ENCODE measurements around the gene RNASEH2A.
"Not testable (repeated sequence)": the region's sequence is repeated elsewhere in the genome, so short reads cannot be mapped to it uniquely, and the experiment has no call there.

Gene RNASEH2A

DNA sequence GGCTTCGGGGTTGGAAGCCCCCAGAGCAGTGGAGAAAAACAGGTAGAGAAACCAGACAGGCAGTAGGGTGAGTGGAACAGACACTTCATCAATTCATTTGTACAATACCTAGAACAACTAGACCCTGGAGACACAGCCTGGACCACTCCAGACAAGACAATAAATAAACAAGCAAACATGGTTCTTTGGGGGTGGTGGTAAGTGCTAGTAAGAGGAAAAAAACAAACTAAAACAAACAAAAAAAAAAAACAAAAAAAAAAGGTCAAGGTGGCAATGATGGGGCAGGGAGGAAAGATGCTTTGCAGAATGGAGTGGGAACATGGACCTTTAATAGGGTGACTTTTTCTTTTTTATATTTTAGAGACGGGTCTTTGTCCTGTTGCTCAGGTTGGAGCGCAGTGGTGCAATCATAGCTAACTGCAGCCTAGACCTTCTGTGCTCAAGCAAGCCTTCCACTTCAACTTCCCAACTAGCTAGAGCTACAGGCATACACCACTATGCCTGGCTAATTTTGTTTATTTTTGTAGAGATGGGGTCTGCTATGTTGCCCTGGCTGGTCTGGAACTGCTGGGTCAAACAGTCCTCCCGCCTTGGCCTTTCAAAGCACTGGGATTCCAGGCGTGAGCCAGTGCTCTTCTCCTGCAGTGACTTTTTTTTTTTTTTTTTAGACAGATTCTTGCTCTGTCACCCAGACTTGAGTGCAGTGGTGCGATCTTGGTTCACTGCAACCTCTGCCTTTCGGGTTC is 12.0 kb upstream of the RNASEH2A start:
- no peak for DNase-seq (ENCODE audit: low read depth)

DNA sequence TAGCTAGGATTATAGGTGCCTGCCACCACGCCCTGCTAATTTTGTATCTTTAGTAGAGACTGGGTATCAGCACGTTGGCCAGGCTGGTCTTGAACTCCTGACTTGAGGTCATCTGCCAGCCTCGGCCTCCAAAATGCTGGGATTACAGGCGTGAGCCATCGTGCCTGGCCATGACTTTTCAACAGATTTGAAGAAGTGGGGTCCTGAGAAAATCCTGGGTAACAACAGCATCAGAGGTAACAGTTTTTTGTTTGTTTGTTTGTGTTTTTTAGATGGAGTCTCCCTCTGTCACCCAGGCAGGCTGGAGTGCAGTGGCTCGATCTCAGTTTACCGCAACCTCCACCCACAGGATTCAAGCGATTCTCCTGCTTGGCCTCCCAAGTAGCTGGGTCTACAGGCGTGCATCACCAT is 11.4 kb upstream of the RNASEH2A start:
- DNase-seq (ENCODE audit: low read depth) = no peak

DNA sequence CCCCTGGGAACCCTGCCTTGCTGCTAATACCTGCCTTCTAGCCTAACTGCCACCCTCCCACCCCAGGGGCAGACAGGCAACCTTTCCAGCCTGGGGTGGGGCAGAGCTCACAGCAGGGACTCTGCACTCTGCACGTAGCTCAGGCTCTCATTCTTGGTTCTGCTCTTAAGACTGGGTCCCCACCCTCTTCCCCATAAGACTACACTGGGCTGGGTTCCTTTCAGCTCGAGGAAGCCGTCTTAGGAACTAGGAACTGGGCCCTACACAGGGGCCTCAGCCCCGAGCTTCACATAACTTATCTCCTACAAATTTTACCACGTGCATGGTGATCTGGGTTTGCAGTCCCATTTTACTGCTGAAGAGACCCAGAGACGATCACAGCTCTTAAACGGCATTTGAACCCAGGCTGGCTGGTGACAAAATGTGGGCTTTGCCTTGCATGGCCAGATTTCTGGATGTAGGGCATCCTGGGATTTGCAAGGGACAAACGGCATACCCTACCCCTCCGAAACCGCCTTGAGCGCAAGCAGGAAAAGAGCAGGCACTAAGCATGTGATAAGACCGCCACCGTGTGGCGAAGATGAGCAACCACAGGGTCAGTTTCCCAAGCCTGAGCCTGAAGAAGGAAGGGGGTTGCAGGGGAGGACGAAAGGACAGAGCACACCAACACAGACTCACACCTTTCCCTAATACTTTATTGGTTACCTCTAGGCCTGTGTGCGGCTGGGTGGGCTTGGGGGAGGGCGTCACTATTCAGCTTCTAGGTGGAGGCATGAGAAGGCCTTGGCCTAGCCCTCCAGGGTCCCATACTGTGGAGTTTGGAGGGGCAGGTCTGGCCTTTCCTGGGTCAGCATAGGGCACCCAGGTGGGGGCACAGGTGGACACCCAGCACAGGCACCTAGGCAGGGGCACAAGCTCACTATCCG is 10.0 kb upstream of the RNASEH2A start:
- DNase-seq (ENCODE audit: low read depth) = no peak

DNA sequence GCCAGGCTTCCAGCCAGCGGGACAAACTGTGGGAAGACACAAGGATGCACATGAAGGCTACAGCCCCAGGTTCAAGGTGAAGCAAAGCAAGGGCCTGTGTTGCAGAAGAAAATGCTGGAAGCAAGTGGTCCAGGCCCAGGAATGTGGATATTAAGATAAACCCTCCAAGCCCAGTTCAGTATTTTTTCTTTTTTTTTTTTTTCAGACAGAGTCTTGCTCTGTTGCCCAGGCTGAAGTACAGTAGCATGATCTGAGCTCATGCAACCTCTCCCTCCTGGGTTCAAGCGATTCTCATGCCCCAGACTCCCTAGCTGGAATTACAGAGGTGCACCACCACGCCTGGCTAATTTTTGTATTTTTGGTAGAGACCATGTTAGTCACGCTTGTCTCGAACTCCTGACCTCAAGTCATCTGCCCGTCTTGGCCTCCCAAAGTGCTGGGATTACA is 9.2 kb upstream of the RNASEH2A start:
- no peak for DNase-seq (ENCODE audit: low read depth)

DNA sequence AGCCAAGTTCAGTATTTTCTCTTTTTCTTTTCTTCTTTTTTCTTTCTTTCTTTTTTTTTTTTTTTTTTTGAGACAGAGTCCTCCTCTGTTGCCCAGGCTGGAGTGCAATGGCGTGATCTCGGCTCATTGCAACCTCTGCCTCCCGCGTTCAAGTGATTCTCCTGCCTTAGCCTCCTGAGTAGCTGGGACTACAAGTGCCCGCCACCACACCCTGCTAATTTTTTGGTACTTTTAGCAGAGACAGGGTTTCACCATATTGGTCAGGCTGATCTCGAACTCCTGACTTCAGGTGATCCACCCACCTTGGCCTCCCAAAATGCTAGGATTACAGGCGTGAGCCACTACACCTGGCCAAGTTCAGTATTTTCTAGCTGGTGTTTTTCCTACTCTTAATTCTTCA is 8.8 kb upstream of the RNASEH2A start:
- DNase-seq (ENCODE audit: low read depth) = not testable (repeated sequence)

DNA sequence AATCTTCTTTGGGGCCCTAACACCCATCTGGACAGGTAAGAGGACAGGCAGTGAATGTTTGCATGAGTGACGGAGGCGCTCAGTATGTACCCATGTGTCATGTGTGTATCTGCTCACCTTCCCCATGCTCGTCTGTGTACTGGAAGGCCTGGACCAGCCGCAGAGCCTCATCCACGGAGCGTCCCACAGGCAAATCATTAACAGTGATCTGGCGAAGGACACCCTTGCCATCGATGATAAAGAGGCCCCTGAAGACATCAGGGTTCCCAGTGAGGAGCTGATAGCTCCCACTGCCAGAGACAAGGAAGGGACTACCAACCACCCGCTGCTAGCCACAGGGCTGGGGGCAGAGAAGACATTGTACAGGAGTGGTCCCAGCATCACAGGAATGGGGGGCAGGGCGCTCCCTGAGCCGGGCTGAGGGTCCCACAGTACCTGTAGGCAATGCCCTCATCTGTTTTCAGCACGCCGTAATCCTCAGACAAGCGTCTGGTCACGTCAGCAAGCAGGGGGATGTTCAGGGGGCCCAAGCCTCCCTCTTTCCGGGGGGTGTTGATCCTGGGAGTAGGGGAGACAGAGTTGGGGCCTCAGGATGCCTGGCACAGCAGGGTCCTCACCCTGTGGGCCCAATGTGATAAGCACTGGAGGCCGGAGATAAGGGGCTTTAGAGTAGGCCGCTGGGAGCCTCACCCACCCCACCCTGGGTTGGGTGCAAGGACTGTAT is 6.5 kb upstream of the RNASEH2A start:
- DNase-seq (ENCODE audit: low read depth) = no peak

DNA sequence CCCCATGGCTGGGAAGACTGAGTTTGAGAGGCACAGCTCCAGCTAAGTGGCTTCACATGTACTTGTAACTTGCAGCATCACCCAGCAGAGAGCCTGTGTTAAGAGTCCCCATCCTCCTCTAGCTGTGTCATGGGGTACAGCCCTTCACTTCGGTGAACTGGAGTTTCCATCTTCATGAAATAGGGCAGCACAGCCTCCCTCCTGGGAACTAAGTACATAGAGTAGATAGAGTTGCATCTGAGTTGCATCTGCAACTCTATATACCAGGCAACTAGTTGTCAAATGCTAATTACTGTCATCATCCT is 6.0 kb upstream of the RNASEH2A start:
- DNase-seq (ENCODE audit: low read depth) = no peak

DNA sequence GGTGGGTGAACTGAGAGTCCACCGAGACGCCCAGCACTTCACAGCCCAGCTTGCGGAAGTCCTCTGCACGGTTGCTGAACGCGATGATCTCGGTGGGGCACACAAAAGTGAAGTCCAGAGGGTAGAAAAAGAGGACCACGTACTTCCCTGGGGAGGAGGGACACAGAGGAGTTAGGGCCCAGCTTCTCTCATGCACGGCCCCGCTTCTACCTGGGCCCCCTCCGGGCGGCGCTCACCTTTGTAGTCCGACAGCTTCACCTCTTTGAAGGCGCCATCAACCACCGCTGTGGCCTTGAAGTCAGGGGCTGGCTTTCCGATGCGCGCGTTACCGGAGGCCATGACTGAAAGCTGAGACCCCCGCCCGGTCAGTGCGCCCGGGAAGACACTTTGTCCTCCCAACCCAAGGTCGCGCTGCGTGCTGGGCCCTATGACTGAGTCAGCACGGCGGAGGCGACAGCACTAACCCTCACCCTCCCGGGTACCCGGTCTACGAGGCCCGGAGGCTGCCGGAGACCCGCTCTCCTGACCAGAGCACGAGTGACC is 5.4 kb upstream of the RNASEH2A start:
- DNase-seq (ENCODE audit: low read depth) = no peak

DNA sequence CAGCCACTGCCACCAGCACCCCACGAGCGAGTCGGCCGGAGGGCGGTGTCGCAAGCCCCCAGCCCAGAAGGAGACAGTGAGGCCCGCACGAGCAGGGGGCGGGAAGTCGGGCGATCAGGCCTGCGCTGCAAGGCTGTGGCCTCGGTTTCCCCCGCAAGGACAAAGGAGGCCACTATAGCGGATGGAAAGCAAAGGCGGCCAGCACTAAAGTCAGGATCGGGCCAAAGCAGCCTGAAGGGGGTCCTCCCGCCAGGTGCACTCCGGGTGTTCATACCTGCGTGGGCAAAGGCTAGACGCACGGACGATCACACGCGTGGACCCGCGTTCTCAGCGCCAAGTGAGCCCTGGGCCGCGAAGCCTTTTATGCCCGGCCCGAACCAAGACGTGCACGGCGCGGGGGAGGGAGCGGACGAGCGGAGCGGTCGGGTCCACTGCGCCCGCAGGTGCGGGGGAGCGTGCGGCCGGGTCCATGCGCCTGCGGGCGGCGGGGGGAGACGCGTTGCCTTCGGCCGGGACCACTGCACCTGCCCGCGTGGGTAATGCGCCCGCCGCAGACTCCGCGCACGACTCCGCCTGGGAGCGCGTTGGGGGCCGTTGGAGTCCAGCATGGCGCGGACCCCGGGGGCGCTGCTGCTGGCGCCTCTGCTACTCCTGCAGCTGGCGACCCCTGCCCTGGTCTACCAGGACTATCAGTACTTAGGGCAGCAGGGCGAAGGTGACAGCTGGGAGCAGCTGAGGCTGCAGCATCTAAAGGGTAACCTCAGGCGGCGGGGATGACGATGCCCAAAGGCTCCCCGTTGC is 4.7 kb upstream of the RNASEH2A start, which contains the start of the genes PRDX2 and THSD8:
PRDX2 (minus strand) TSS at position 335 of the 801 bp plus-strand sequence. CDS start 539 bp downstream, outside the sequence.
THSD8 (plus strand) TSS at position 604 of the 801 bp plus-strand sequence; CDS start at position 607, 3 bp downstream.
- no peak for DNase-seq (ENCODE audit: low read depth)

DNA sequence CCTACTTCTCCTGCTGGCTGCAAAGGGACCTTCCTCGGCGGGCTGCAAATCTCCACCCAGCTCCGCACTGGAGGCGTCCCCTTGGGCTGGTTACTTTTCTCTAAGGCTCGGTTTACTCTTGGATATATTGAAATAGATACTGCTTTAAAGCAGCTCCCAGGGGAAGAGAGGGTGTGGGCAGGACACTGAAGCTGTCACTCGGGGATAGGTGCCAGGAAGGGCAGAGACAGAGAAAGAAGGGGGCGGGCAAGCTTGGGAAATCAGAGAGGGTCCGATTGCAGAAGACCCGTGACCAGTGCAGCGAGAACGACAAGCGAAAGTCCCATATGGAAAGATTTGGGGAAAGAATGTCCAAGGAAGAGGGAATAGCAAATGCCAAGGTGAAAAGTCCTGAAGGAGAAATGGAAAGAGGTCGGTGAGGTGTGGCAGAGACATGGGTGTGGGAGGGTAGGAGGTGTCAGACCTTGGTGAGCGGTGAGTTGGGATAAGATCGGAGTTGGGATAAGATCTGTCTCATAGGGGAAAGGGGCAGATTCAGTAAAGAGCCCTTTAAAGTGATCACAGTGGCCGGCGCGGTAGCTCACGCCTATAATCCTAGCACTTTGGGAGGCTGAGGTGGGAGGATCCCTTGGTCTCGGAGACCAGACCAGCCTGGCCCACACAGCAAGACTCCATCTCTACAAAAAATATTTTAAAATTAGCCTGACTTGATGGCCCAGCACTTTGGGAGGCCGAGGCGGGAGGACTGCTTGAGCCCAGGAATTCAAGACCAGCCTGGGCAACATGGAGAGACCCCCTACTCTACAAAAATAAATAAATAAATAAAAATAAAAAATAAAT is 3.9 kb upstream of the RNASEH2A start:
- DNase-seq (ENCODE audit: low read depth) = no peak

DNA sequence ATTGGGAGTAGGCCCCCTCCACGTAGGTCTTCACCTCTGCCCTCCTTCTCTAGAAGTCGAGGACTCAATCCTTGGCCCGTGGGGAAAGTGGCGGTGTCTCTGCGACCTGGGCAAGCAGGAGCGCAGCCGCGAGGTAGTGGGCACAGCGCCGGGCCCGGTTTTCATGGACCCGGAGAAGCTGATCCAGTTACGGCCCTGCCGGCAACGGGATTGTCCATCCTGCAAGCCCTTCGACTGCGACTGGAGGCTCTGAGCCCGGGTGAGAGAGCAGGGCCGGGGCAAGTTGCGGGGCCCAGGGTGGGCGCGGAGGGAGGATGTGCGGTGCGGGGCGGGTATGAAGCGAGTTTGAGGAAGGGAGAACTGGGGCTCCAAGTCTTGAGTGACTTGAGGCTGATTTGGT is 2.3 kb upstream of the RNASEH2A start:
- no peak for DNase-seq (ENCODE audit: low read depth)

DNA sequence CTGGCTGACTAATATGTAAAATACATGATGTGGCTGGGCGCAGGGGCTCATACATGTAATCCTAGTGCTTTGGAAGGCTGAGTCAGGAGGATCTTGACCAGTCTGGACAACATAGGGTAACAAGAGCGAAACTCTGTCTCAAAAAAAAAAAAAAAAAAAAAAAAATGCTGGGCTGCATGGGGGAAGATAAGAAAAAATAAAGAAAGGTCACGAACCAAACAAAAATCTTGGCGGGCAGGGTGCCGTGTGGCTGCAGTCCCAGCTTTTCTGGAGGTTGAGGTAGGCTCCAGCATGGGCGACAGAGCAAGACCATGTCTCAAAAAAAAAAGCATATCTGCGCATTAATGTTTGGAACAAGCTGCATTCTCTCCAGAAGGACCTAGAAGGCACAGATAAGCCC is 8.7 kb downstream of the RNASEH2A start:
- DNase-seq (ENCODE audit: low read depth) = no peak

DNA sequence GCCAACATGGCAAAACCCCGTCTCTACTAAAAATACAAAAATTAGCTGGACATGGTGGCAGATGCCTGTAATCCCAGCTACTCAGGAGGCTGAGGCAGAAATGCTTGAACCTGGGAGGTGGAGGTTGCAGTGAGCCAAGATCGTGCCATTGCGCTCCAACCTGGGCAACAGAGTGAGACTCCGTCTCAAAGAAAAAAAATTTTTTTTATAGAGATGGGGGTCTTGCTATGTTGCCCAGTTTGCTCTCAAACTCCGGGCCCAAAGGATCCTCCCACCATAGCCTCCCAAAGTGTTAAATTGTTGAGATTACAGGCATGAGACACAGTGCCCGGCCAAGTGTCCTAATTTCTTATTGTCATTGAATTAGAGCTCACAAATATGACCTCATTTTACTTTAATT is 10.8 kb downstream of the RNASEH2A start:
- DNase-seq (ENCODE audit: low read depth) = not testable (repeated sequence)

DNA sequence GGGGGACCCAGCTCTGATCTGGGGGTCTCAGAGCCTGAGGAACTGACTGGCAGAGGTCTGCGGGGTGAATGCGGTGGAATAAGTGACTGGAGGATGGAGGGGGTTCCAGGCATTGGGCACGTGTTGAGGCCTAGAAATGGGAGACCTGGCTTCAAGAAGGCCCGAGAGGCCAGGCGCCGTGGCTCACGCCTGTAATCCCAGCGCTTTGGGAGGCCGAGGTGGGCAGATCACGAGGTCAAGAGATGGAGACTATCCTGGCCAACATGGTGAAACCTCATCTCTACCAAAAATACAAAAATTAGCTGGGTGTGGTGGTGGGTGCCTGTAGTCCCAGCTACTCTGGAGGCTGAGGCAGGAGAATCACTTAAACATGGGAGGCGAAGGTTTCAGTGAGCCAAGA is 11.4 kb downstream of the RNASEH2A start:
- not testable (repeated sequence) for DNase-seq (ENCODE audit: low read depth)

DNA sequence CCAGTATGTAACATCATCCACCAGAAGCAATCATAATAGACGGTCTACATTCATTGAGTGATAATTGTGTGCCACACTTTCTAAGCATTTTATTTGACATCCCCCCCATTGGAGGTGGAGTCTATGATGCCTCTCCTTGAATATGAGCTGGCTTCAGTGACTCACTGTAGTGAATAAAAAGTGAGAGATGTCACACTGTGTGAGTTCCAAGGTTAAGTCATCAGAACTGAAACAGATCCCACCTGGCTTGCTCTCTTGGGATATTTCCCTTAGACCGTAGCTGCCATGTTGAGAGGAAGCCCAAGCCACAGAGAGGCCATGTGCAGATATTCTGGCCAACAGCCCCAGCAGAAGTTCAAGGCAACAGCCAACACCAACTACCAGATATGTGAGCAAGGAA is 15.4 kb downstream of the RNASEH2A start:
- no peak for DNase-seq (ENCODE audit: low read depth)

DNA sequence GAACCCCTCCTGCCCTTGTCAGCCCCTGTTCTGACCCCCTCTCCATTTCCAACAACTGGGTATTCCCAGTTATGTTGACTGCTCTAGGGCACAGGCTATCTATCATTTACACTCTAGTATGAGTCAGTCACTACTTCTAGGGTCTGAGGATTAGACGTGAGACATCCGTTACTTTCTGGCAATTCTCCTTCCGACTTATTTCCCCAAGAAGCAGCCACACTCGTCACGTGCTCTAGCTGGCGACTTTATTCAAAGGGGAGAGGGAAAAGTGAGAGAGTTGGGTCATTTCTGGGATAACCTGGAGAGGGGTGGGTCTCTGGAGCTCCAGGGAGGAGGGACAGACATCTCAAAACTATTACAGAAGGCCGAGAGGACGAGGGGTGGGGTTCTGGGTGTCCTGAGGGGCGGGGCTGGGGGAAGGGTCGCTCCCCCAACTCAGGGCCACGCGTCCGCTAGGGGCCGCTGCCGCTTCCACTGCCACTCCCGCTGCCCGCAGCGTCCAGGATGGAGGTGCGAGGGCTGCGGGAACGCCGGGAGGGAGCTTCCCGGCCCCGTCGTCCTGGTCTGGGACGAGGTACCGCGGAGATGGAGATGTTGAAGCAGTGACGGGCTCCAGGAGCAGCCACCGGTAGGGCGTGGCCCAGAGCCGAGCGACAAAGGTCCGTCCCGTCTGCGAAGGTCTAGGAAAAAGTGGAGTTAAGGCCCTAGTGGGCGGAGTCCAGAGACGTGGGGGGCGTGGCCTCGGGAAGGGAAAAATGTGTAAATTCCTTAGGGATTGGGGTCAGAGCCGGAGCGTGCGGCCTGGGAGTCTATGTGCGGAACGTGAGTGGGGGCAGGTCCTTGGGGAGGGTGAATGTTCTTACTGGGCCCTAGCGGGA is 19.1 kb downstream of the RNASEH2A start:
- DNase-seq (ENCODE audit: low read depth) = no peak

DNA sequence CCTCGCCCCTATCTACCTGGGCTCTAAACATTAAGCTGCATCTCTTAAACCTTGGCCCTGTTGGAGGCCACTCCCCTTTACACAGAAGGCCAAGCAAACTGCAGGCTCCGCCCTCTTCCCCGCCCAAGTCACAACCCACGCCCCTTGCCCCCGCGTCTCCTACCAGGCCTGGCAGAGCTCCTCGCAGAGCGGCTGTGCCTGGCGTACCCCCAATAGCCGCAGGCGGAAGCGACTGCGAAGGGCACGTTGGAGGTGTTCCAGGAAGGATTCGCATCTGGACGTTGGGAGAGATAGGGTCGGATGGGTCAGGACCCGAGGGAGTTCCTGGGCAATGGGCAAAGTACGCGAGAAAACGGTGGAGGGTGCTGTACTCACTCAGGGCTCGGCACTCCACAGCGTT is 22.1 kb downstream of the RNASEH2A start:
- DNase-seq (ENCODE audit: low read depth) = no peak

DNA sequence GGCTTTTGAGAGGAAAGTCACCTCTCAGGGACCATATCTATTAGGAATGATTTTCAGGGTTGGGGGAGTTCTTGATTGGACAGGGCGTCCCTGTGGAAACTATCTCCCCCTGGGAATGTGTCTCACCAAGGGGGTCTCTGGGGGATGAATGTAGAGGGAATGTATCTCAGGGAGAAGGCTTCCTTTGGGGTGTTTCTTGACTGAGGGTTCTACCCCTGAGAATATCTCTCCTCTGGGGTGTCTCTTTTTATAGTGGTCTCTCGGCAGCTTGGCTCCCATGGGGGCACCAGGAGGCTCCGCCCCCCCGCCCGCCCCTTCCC is 27.0 kb downstream of the RNASEH2A start:
- no peak for DNase-seq (ENCODE audit: low read depth)

DNA sequence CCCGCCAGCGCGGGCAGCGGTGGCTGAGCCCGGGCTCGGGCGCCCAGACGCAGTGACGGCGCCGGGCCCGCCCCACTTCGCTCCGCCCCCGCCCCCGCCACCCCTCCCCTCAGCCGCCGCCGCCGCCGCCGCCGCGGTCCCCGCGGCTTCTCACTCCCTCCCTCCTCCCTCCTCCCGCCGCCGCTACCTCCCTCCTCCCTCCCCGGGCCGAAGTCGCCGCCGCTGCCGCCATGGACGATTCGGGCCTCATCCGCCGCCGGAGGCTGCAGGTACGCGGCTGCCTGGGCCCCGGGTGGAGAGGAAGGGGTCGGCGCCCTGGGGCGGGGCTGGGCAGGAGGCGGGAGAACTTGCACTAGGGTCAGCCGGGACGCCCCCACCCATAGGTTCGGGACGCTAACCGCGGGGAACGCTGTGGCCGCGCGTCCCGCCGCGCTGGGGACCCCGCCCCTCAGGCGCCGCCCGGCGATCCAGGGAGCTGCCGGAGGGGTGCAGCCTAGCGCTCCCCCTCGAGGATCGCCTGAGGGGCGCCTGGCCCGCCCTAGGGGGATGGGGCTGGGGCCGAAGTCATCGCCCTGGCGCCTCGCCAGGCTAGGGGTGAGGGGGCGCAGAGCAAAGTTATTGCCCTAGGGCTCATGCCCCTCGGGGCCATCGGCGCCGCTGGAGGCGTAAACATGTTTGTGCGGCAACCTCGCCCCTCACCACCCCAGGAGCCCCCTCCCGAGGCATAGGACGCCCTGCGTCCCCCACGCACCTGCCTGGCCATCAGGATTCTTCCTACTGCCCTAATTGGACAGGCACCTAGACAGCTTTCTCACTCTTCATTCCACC is 27.6 kb downstream of the RNASEH2A start:
- DNase-seq (ENCODE audit: low read depth) = no peak

All from non-pigmented ciliary epithelial cell (primary cell).